Measurements from ENCODE around the gene FAM13A. TPM values are rescaled to one million over a fixed set of nuclear protein-coding genes. Genes with fewer than 3 reads are reported as not detected.

Gene FAM13A
- total and polyA plus RNA-seq, 2 donors (not counting 1 experiment from before 2014, with no cell fraction given), result 0.51 to 2.1 TPM

DNA sequence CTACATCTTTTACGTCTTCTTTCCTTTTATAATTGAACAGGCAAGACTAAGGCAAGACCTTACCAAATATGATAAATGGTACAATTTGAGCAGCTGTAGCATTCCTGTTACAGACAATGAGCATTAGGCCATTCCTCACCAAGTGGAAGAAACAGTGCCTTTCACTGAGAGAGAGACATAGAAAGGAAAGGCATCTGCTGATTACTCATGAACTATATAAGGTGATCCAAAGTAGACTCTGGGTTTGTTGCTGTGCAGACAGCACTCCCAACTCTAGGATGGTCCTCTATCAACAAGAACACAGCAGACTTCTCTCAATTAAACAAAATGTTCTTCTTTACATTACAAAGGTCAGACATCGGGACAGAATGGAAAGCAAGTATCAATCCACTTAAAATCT is 91.9 kb downstream of the FAM13A start:
- DNase-seq (no peak), ATAC-seq (ENCODE audit: low read depth) (no peak)
- H3K27me3 Mint-ChIP-seq, result peaks cover 3% of the 10 kb centered on the region
- Histone ChIP-seq H3K4me1 (ENCODE audit: control insufficient read depth in 2 of 2, insufficient read depth in 2 of 2, low read length in 2 of 2) (no peaks in the 10 kb centered on the region), H3K27me3 (replicated peaks in 1 of 4; ENCODE audit: control extremely low read depth in 1 of 4, control insufficient read depth in 3 of 4, insufficient read depth in 4 of 4, low read length in 3 of 4) (no peaks in the 10 kb centered on the region), H3K27ac (ENCODE audit: low read length in 2 of 2) (no peak overlapping the region), H2AFZ (ENCODE audit: insufficient read depth, low read depth, low read length, poor library complexity, severe bottlenecking) (no peak overlapping the region), H3K9me3 (ENCODE audit: control extremely low read depth in 1 of 3, control insufficient read depth in 2 of 3, insufficient read depth in 1 of 3, low read length in 2 of 3) (no peaks in the 10 kb centered on the region), H3K9ac (ENCODE audit: low read length) (no peak overlapping the region), H4K20me1 (ENCODE audit: control insufficient read depth, insufficient read depth, low read length, poor library complexity, severe bottlenecking) (no peaks in the 10 kb centered on the region), H3K79me2 (ENCODE audit: control insufficient read depth, insufficient read depth, low read length) (no peaks in the 10 kb centered on the region), H3K36me3 (replicated peaks in 1 of 2; ENCODE audit: control extremely low read depth in 1 of 2, control insufficient read depth in 1 of 2, extremely low read depth in 1 of 2, insufficient read depth in 2 of 2, low read length in 1 of 2) (no peaks in the 10 kb centered on the region), H3K4me2 (replicated peaks; ENCODE audit: low read depth, low read length, poor library complexity, severe bottlenecking) (no peak overlapping the region), H3K4me3 (ENCODE audit: control extremely low read depth in 1 of 5, extremely low read depth in 1 of 5, insufficient read depth in 1 of 5, low read depth in 2 of 5, low read length in 4 of 5) (no peak overlapping the region)
- no peaks in the 10 kb centered on the region for H3K9me3 Mint-ChIP-seq (ENCODE audit: insufficient read depth)
- ChIA-PET CTCF (no interaction called here), POLR2A (no interaction called here)
- H3K4me3 Mint-ChIP-seq, result no peak overlapping the region
- no CpG with 5 or more reads among the region's 2 CpGs for WGBS (ENCODE audit: insufficient coverage)
- no peak overlapping the region for H3K27ac Mint-ChIP-seq
- intact Hi-C loops (cut with micrococcal nuclease), result no loop called here
- H3K4me1 Mint-ChIP-seq, result no peaks in the 10 kb centered on the region
- no peak for TF ChIP-seq EZH2 (IDR thresholded peaks at IDR 0.05; ENCODE audit: borderline replicate concordance, insufficient read depth, low read depth, low read length, poor library complexity, severe bottlenecking)
- TF ChIP-seq, protein P1, sequence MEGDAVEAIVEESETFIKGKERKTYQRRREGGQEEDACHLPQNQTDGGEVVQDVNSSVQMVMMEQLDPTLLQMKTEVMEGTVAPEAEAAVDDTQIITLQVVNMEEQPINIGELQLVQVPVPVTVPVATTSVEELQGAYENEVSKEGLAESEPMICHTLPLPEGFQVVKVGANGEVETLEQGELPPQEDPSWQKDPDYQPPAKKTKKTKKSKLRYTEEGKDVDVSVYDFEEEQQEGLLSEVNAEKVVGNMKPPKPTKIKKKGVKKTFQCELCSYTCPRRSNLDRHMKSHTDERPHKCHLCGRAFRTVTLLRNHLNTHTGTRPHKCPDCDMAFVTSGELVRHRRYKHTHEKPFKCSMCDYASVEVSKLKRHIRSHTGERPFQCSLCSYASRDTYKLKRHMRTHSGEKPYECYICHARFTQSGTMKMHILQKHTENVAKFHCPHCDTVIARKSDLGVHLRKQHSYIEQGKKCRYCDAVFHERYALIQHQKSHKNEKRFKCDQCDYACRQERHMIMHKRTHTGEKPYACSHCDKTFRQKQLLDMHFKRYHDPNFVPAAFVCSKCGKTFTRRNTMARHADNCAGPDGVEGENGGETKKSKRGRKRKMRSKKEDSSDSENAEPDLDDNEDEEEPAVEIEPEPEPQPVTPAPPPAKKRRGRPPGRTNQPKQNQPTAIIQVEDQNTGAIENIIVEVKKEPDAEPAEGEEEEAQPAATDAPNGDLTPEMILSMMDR (IDR thresholded peaks at IDR 0.05), result no peak

DNA sequence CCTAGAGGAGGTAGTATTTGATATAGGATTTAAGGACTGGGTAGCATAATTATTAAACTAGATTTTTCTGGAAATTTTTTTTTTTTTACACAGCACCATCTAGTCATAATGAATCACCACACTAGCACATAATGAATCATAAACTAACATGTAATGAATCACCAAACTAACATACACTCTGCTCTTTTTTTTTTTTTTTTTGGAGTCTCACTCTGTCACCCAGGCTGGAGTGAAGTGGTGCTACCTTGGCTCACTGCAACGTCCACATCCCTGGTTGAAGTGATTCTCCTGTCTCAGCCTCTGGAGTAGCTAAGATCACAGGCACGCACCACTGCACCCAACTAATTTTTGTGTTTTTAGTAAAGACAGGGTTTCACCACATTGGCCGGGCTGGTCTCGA is 92.5 kb downstream of the FAM13A start:
- Mint-ChIP-seq H3K9me3 (ENCODE audit: insufficient read depth) (no peaks in the 10 kb centered on the region), H3K27me3 (peaks cover 3% of the 10 kb centered on the region), H3K4me1 (no peaks in the 10 kb centered on the region), H3K27ac (no peak overlapping the region), H3K4me3 (no peak overlapping the region)
- Histone ChIP-seq H2AFZ (ENCODE audit: insufficient read depth, low read depth, low read length, poor library complexity, severe bottlenecking) (no peak overlapping the region), H3K9ac (ENCODE audit: low read length) (no peak overlapping the region), H3K4me3 (ENCODE audit: control extremely low read depth in 1 of 5, extremely low read depth in 1 of 5, insufficient read depth in 1 of 5, low read depth in 2 of 5, low read length in 4 of 5) (no peak overlapping the region), H3K36me3 (replicated peaks in 1 of 2; ENCODE audit: control extremely low read depth in 1 of 2, control insufficient read depth in 1 of 2, extremely low read depth in 1 of 2, insufficient read depth in 2 of 2, low read length in 1 of 2) (no peaks in the 10 kb centered on the region), H4K20me1 (ENCODE audit: control insufficient read depth, insufficient read depth, low read length, poor library complexity, severe bottlenecking) (no peaks in the 10 kb centered on the region), H3K4me1 (ENCODE audit: control insufficient read depth in 2 of 2, insufficient read depth in 2 of 2, low read length in 2 of 2) (no peaks in the 10 kb centered on the region), H3K27me3 (replicated peaks in 1 of 4; ENCODE audit: control extremely low read depth in 1 of 4, control insufficient read depth in 3 of 4, insufficient read depth in 4 of 4, low read length in 3 of 4) (no peaks in the 10 kb centered on the region), H3K4me2 (replicated peaks; ENCODE audit: low read depth, low read length, poor library complexity, severe bottlenecking) (no peak overlapping the region), H3K9me3 (ENCODE audit: control extremely low read depth in 1 of 3, control insufficient read depth in 2 of 3, insufficient read depth in 1 of 3, low read length in 2 of 3) (no peaks in the 10 kb centered on the region), H3K79me2 (ENCODE audit: control insufficient read depth, insufficient read depth, low read length) (no peaks in the 10 kb centered on the region), H3K27ac (ENCODE audit: low read length in 2 of 2) (no peak overlapping the region)
- no peak for DNase-seq
- ATAC-seq (ENCODE audit: low read depth), result no peak
- no CpG with 5 or more reads among the region's 4 CpGs for WGBS (ENCODE audit: insufficient coverage)
- CTCF ChIA-PET, result no interaction called here
- intact Hi-C loops (cut with micrococcal nuclease), result no loop called here
- POLR2A ChIA-PET, result no interaction called here
- TF ChIP-seq, protein P1 (IDR thresholded peaks at IDR 0.05), result no peak
- no peak for TF ChIP-seq EZH2 (IDR thresholded peaks at IDR 0.05; ENCODE audit: borderline replicate concordance, insufficient read depth, low read depth, low read length, poor library complexity, severe bottlenecking)
